Measurements from ENCODE around the gene CSGALNACT2.

DNA sequence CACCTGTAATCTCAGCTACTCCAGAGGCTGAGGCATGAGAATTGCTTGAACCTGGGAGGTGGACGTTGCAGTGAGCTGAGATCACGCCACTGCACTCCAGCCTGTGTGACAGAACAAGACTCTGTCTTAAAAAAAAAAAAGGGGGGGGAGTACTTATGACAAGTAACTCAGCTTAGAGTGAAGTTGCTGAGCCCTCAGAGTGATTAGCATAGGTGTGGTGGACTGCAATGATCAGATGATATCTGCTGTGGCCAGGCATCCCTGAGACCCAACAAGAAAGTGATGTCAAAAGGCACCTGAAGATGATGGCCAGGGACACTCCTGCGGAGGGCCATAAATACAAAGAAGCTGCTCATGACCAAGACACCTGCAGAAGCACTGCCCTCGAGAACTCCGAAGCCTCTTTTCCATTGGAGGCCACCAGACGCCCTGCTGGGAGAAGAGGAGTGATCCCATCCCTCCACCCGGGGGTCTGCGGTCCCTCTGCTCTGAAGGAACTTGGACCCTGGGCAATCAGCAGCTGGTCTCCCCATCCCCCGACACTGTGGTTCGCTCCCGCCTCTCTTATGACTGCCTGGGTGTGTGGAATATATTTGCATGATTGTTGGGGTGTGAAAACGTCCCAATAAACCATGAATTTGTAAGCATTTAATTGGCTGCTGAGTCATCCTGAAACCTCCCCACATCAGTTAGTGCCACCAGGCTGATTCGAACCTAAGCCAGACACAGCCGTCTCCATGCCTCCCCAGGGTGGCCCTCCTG is 82.6 kb downstream of the CSGALNACT2 start:
- TF ChIP-seq, protein P1, sequence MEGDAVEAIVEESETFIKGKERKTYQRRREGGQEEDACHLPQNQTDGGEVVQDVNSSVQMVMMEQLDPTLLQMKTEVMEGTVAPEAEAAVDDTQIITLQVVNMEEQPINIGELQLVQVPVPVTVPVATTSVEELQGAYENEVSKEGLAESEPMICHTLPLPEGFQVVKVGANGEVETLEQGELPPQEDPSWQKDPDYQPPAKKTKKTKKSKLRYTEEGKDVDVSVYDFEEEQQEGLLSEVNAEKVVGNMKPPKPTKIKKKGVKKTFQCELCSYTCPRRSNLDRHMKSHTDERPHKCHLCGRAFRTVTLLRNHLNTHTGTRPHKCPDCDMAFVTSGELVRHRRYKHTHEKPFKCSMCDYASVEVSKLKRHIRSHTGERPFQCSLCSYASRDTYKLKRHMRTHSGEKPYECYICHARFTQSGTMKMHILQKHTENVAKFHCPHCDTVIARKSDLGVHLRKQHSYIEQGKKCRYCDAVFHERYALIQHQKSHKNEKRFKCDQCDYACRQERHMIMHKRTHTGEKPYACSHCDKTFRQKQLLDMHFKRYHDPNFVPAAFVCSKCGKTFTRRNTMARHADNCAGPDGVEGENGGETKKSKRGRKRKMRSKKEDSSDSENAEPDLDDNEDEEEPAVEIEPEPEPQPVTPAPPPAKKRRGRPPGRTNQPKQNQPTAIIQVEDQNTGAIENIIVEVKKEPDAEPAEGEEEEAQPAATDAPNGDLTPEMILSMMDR (IDR thresholded peaks at IDR 0.05): no peak
- no peak for TF ChIP-seq POLR2A (IDR thresholded peaks at IDR 0.05)

Measured in thyroid gland (tissue), 4 donors.